Measurements from ENCODE around the gene CDKL4.
"Not testable (repeated sequence)": the region's sequence is repeated elsewhere in the genome, so short reads cannot be mapped to it uniquely, and the experiment has no call there.

The CDKL4 gene

DNA sequence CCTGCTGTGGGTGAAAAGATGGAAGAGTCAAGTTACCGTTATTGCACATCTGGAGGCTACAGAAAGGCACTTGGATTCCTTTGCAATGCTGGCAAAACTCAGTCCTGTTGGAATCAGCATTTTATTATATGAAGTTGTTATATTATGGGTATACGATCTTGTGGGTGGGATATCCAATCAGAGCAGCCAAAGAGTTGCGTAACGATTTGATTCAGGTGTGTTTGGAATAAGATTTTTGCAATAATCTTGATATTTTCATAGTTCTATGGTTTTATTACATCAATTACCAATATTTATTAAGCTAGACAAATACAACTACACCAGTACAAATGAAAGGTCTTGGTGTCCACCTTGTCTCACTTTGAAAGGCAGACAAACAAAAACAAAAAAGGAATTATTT is 65.0 kb downstream of the CDKL4 start:
- no peak for DNase-seq (ENCODE audit: low read depth)
- TF ChIP-seq, protein P1, sequence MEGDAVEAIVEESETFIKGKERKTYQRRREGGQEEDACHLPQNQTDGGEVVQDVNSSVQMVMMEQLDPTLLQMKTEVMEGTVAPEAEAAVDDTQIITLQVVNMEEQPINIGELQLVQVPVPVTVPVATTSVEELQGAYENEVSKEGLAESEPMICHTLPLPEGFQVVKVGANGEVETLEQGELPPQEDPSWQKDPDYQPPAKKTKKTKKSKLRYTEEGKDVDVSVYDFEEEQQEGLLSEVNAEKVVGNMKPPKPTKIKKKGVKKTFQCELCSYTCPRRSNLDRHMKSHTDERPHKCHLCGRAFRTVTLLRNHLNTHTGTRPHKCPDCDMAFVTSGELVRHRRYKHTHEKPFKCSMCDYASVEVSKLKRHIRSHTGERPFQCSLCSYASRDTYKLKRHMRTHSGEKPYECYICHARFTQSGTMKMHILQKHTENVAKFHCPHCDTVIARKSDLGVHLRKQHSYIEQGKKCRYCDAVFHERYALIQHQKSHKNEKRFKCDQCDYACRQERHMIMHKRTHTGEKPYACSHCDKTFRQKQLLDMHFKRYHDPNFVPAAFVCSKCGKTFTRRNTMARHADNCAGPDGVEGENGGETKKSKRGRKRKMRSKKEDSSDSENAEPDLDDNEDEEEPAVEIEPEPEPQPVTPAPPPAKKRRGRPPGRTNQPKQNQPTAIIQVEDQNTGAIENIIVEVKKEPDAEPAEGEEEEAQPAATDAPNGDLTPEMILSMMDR (conservative IDR thresholded peaks at IDR 0.05; ENCODE audit: low read length): no peak
- no peak overlapping the region for H3K4me3 ChIP-seq (ENCODE audit: low read length)

DNA sequence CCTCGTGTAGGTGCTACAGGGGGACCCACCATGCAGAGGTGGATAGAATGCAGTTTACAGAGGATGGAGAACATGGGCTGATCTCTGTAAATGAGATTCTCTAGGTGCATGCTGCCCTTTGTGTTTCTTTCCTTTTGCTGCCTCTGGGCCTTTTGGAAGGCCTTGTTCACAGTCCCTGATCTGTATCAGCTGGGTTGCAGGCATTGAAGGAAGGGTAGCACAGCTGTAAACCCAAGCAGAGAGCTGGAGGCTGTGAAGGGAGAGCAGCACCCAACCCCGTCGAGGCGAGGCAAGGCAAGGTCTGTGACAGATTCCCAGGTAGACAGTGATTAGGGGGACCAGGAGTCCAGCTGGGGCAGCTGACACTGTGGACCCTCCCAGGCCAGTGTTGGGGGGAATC is 66.8 kb downstream of the CDKL4 start:
- no peak overlapping the region for H3K4me3 ChIP-seq (ENCODE audit: low read length)
- DNase-seq (ENCODE audit: low read depth): no peak
- TF ChIP-seq, protein P1 (conservative IDR thresholded peaks at IDR 0.05; ENCODE audit: low read length): no peak

DNA sequence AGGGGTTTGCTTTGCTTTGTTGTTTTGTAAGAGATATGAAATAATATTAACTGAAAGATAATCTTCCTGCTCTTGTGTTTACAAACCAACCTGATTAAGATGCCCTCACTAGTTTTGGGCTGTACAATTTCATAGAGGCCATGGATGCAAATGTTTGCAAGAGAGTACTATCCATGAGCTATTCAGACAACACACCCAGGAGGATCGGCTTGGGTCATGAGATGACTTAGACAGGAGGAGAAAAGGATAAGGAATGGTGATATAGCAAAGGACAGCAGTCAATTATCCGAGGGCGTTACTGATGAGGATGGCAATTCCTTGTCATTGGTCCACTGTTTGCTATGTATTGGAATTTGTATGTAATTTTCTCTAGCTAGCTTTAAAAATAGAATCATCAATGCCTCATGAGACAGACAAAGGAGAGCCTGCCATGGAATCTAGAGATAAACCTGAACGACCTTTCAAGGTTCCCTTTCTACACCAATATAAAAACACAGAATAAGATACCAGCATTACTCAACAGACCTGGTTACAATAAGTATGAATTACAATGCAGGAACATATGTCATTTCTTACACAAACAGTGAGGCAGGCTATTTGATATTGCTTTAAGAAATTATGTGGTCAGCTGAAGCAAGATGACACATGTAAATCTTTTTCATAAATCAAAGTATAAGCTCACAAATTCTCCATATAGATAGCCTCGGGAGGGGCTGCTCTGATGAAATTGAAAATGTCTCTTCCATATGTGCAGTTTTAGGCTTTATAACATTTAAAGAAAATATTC is 68.6 kb downstream of the CDKL4 start:
- DNase-seq (ENCODE audit: low read depth): no peak
- TF ChIP-seq, protein P1 (conservative IDR thresholded peaks at IDR 0.05; ENCODE audit: low read length): no peak
- no peak overlapping the region for H3K4me3 ChIP-seq (ENCODE audit: low read length)

DNA sequence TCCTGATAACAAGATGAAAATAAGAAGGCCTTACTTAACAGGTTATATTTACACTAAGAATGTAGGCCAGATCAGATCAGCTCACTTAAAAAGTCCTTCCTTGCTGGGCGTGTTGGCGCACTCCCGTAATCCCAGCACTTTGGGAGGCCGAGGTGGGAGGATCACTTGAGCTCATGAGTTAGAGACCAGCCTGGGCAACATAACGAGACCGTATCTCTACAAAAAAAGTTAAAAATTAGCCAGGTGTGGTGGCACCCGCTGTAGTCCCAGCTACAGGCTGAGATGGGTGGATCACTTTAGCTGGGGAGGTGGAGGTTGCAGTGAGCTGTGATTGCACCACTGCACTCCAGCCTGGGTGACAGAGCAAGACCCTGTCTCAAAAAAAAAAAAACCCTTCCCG is 69.7 kb downstream of the CDKL4 start:
- no peak overlapping the region for H3K4me3 ChIP-seq (ENCODE audit: low read length)
- TF ChIP-seq, protein P1 (conservative IDR thresholded peaks at IDR 0.05; ENCODE audit: low read length): no peak
- no peak for DNase-seq (ENCODE audit: low read depth)

DNA sequence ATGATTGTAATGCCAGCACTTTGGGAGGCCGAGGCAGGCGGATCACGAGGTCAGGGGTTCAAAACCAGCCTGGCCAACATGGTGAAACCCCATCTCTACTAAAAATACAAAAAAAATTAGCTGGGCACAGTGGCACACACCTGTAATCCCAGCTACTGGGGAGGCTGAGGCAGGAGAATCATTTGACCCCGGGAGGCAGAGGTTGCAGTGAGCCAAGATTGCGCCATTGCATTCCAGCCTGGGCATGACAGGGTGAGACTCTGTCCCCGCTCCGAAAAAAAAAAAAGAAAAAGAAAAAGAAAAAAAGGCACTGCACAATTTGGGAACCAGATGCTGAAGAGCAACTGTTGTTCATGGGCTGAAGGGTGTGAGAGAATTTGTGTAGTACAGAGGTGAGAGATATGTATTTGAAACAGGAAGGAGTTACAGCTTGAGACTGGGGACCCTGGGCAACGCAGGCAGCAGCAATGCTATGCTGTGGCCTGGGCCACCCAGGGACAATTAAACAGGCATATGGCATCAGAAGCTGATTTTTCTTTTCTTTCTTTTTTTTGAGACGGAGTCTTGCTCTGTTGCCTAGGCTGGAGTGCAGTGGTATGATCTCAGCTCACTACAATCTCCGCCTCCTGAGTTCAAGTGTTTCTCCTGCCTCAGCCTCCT is 71.6 kb downstream of the CDKL4 start:
- H3K4me3 ChIP-seq (ENCODE audit: low read length); DNase-seq (ENCODE audit: low read depth): not testable (repeated sequence)

DNA sequence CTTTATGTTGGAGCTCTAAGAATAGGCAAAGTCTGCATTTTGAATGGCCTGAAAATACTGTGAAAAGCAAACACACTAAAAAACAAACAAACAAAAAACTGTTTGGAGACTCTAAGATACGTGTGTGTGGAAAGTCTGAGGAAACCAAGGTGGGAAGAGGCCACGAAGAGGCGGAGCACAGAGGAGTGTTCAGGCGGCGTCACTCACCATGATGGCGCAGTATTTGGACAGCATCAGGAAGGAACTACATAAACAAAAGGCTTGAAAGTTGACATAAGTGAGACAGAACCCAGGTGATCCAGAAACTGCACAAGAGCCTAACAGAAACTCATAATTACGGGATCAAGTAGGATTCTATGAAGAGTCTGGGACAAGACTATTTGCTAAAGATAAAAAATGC is 72.1 kb downstream of the CDKL4 start:
- no peak overlapping the region for H3K4me3 ChIP-seq (ENCODE audit: low read length)
- DNase-seq (ENCODE audit: low read depth): no peak
- TF ChIP-seq, protein P1 (conservative IDR thresholded peaks at IDR 0.05; ENCODE audit: low read length): no peak

DNA sequence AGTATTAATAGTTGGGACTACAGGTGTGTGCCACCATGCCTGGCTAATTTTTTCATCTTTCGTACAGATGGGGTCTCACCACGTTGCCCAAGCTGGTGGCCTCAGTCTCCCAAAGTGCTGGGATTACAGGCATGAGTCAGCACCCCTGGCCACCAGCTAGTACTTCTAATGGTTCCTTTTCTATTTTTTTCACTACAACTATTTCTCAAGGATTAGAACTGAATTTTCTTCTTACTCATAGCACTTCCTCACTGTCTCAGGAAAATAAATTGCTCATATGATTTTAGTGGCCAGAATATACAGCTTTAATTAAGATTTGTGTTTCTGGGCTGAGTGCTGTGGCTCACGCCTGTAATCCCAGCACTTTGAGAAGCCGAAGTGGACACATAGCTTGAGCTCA is 79.7 kb downstream of the CDKL4 start:
- TF ChIP-seq, protein P1 (conservative IDR thresholded peaks at IDR 0.05; ENCODE audit: low read length): no peak
- no peak overlapping the region for H3K4me3 ChIP-seq (ENCODE audit: low read length)
- peak; percentile 29 for DNase-seq (ENCODE audit: low read depth)
